Measurements from ENCODE around the gene DLG1. TPM values are rescaled to one million over a fixed set of nuclear protein-coding genes. Genes with fewer than 3 reads are reported as not detected.

The DLG1 gene
- total and polyA plus RNA-seq, 2 experiments from 2014 or later = 27.6 to 98.0 TPM

DNA sequence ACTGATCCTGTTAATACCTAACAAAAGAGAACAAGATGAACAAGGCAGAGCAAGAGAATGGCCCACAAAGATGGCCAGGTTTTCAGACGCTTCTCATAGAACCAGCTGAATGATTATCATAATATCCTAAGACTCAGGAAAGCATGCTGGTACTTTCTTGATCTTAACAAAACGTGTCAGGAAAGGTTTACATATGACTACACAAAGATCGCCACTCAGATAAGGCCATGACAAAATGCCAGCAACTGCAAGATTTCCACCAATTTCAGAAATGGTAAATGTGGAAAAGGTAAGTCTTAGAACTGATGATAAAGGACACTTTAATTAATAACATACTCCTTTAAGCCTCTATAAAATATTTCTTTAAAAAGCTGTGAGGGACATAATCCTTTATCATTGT lies 108.8 kb downstream of the DLG1 start:
- H2AFZ ChIP-seq = no peak overlapping the region
- Mint-ChIP-seq H3K4me3 (no peak overlapping the region), H3K9me3 (no peaks in the 10 kb centered on the region), H3K4me1 (peaks cover 14% of the 10 kb centered on the region; the same call in 2 of the 3 replicates), H3K27ac (no peak overlapping the region), H3K36me3 (ENCODE audit: low read depth) (peaks cover 4% of the 10 kb centered on the region; the same call in 2 of the 3 replicates), H3K27me3 (ENCODE audit: insufficient read depth, low read depth, poor library complexity) (no peaks in the 10 kb centered on the region)
- H3K4me3 ChIP-seq = no peak overlapping the region
- peaks cover 10% of the 10 kb centered on the region for H3K4me1 ChIP-seq (ENCODE audit: insufficient read depth)
- no peaks in the 10 kb centered on the region for H3F3A ChIP-seq (replicated peaks; ENCODE audit: low read depth)
- H3K27ac ChIP-seq (ENCODE audit: low read depth) = no peak overlapping the region
- ATAC-seq (no peak), DNase-seq (ENCODE audit: low spot score) (no peak)
- peaks cover 6% of the 10 kb centered on the region; the same call in 1 of the 2 replicates for H4K20me1 ChIP-seq (replicated peaks; ENCODE audit: insufficient read depth)
- TF ChIP-seq, protein P1, sequence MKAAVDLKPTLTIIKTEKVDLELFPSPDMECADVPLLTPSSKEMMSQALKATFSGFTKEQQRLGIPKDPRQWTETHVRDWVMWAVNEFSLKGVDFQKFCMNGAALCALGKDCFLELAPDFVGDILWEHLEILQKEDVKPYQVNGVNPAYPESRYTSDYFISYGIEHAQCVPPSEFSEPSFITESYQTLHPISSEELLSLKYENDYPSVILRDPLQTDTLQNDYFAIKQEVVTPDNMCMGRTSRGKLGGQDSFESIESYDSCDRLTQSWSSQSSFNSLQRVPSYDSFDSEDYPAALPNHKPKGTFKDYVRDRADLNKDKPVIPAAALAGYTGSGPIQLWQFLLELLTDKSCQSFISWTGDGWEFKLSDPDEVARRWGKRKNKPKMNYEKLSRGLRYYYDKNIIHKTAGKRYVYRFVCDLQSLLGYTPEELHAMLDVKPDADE (IDR thresholded peaks at IDR 0.05) = no peak
- no peak for TF ChIP-seq JUNB (IDR thresholded peaks at IDR 0.05; ENCODE audit: unreplicated experiment)
- TF ChIP-seq CTCF (conservative IDR thresholded peaks at IDR 0.05; ENCODE audit: low read depth in 2 of 2) = no peak
- no peak for TF ChIP-seq ZNF331 (CRISPR knock-in tag; IDR thresholded peaks at IDR 0.05; ENCODE audit: low read depth)
- TF ChIP-seq NANOG (IDR thresholded peaks at IDR 0.05; ENCODE audit: borderline replicate concordance) = no peak
- no peak for TF ChIP-seq STAT1 (IDR thresholded peaks at IDR 0.05; ENCODE audit: unreplicated experiment)
- TF ChIP-seq EZH2phosphoT487 (IDR thresholded peaks at IDR 0.05; ENCODE audit: unreplicated experiment) = no peak
- no peak for TF ChIP-seq EZH2 (IDR thresholded peaks at IDR 0.05; ENCODE audit: low read depth, unreplicated experiment)
- no peak for TF ChIP-seq CREB1 (CRISPR knock-in tag; IDR thresholded peaks at IDR 0.05; ENCODE audit: low read depth)
- no peak overlapping the region for H3K4me2 ChIP-seq
- H3K27me3 ChIP-seq (ENCODE audit: insufficient read depth) = no peaks in the 10 kb centered on the region
- H3K36me3 ChIP-seq (ENCODE audit: insufficient read depth) = no peaks in the 10 kb centered on the region
- H3K9me2 ChIP-seq (ENCODE audit: insufficient read depth) = no peaks in the 10 kb centered on the region
- peaks cover 46% of the 10 kb centered on the region for H3K79me2 ChIP-seq (replicated peaks; ENCODE audit: insufficient read depth)

DNA sequence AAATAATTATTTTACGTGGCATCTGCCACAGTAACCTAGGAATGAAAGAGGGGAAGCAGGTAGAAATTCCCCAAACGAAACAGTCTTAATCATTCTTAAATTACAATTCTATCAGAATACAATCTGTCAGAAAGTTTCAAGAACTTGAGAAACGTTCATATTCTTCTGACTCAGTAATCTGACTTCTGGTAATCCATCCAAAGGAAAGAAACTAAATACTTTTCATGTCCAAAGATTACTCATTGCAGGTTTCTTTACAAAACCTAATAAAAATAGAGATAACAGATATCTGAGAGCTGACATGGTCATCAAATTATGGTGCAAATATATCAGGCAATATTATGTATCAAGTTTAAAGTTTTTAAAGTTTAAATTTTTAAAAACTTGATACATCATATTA lies 109.4 kb downstream of the DLG1 start:
- H3K9me3 Mint-ChIP-seq = no peaks in the 10 kb centered on the region
- Histone ChIP-seq H3K4me2 (no peak overlapping the region), H2AFZ (no peak overlapping the region), H3K27ac (ENCODE audit: low read depth) (no peak overlapping the region), H3K9me2 (ENCODE audit: insufficient read depth) (no peaks in the 10 kb centered on the region), H3K27me3 (ENCODE audit: insufficient read depth) (no peaks in the 10 kb centered on the region), H3K4me1 (ENCODE audit: insufficient read depth) (peaks cover 17% of the 10 kb centered on the region), H4K20me1 (replicated peaks; ENCODE audit: insufficient read depth) (peaks cover 9% of the 10 kb centered on the region; the same call in 1 of the 2 replicates), H3K4me3 (no peak overlapping the region), H3F3A (replicated peaks; ENCODE audit: low read depth) (no peaks in the 10 kb centered on the region), H3K36me3 (ENCODE audit: insufficient read depth) (no peaks in the 10 kb centered on the region), H3K79me2 (replicated peaks; ENCODE audit: insufficient read depth) (peaks cover 51% of the 10 kb centered on the region)
- H3K27ac Mint-ChIP-seq = no peak overlapping the region
- no peaks in the 10 kb centered on the region for H3K27me3 Mint-ChIP-seq (ENCODE audit: insufficient read depth, low read depth, poor library complexity)
- peaks cover 19% of the 10 kb centered on the region for H3K4me1 Mint-ChIP-seq
- ATAC-seq (no peak), DNase-seq (ENCODE audit: low spot score) (no peak)
- no peak overlapping the region for H3K4me3 Mint-ChIP-seq
- H3K36me3 Mint-ChIP-seq (ENCODE audit: low read depth) = peaks cover 4% of the 10 kb centered on the region; the same call in 2 of the 3 replicates
- TF ChIP-seq STAT1 (IDR thresholded peaks at IDR 0.05; ENCODE audit: unreplicated experiment) (no peak), ZNF114 (CRISPR knock-in tag; IDR thresholded peaks at IDR 0.05) (no peak), EZH2 (IDR thresholded peaks at IDR 0.05; ENCODE audit: low read depth, unreplicated experiment) (no peak), ZNF462 (CRISPR knock-in tag; IDR thresholded peaks at IDR 0.05) (no peak), ZNF331 (CRISPR knock-in tag; IDR thresholded peaks at IDR 0.05; ENCODE audit: low read depth) (no peak), JUNB (IDR thresholded peaks at IDR 0.05; ENCODE audit: unreplicated experiment) (no peak), POLR2AphosphoS5 (IDR thresholded peaks at IDR 0.05; ENCODE audit: low read depth) (no peak), CREB1 (CRISPR knock-in tag; IDR thresholded peaks at IDR 0.05; ENCODE audit: low read depth) (no peak)
